Body of pancreas (tissue), 4 donors: ENCODE data around the gene PWP1.

Source experiments
- CTCF ChIP-seq, 7 experiments: fragments of 450-650 bp in 4 of 7; fragments of 200-600 bp in 3 of 7; sonication (generic) in 3 of 7; IDR thresholded peaks; one replicate each; pipeline ENCODE4 v1.5.1; 2016 to 2019; ENCODE audit warnings: antibody characterized with exemption in 7 of 7
- POLR2A ChIP-seq, 3 donors: fragments of 450-650 bp; IDR thresholded peaks; one replicate each; pipeline ENCODE4 v1.6.1; 2016; ENCODE audit warnings: antibody characterized with exemption in 3 of 3, mild to moderate bottlenecking in 2 of 3

- no peak for TF ChIP-seq CTCF (IDR thresholded peaks at IDR 0.05)
- TF ChIP-seq POLR2A (IDR thresholded peaks at IDR 0.05), result no peak
These were observed 17.1 kb upstream of the PWP1 start for GRCh38 chr12:107668320-107669098.
